GM11168 (cell line): ENCODE data around the gene DMXL1.

Experiments
- in situ Hi-C: fragments of 300-500 bp; cut with MboI; formaldehyde crosslinking; loops from one replicate; pipeline ENCODE4 v1.12.0; 2022; ENCODE audit warnings: low sequenced_read_pairs; ENCODE audit not compliant: unreplicated experiment

Gene DMXL1

GRCh38 chr5:119285070-119285916, 214.4 kb downstream of the DMXL1 start:
- in situ Hi-C loops = no loop called here

GRCh38 chr5:119286511-119287488, 215.9 kb downstream of the DMXL1 start:
- in situ Hi-C loops = no loop called here

GRCh38 chr5:119287547-119288111, 216.7 kb downstream of the DMXL1 start:
- in situ Hi-C loops = no loop called here

GRCh38 chr5:119288379-119289033, 217.6 kb downstream of the DMXL1 start:
- in situ Hi-C loops = no loop called here

- in situ Hi-C loops = no loop called here
Measured at GRCh38 chr5:119289438-119290044, 218.7 kb downstream of the DMXL1 start.

- in situ Hi-C loops = no loop called here
Measured at GRCh38 chr5:119290161-119290569, 219.3 kb downstream of the DMXL1 start.

- in situ Hi-C loops = no loop called here
Measured at GRCh38 chr5:119290607-119291006, 219.7 kb downstream of the DMXL1 start.

- in situ Hi-C loops = no loop called here
Measured at GRCh38 chr5:119291056-119291455, 220.2 kb downstream of the DMXL1 start.

GRCh38 chr5:119291877-119292276, 221.0 kb downstream of the DMXL1 start:
- in situ Hi-C loops = no loop called here

GRCh38 chr5:119292701-119293515, 222.0 kb downstream of the DMXL1 start:
- in situ Hi-C loops = no loop called here

- in situ Hi-C loops = no loop called here
Measured at GRCh38 chr5:119293516-119293829, 222.6 kb downstream of the DMXL1 start.
